Measurements from ENCODE around the gene EYS.
"Not testable (repeated sequence)": the region's sequence is repeated elsewhere in the genome, so short reads cannot be mapped to it uniquely, and the experiment has no call there.

The EYS gene

GRCh38 chr6:63928613-63929012 lies 1778.4 kb downstream of the EYS start:
- DNase-seq: no peak

- peak in 1 of 2 experiments; percentile 45 for DNase-seq
Observed at GRCh38 chr6:63926950-63927927, 1779.8 kb downstream of the EYS start.

- DNase-seq: no peak
Observed at GRCh38 chr6:63926258-63926780, 1780.7 kb downstream of the EYS start.

GRCh38 chr6:63923139-63923739 lies 1783.8 kb downstream of the EYS start:
- peak in 1 of 2 experiments; percentile 46 for DNase-seq

GRCh38 chr6:63919556-63920110 lies 1787.4 kb downstream of the EYS start:
- no peak for DNase-seq

- DNase-seq: no peak
Observed at GRCh38 chr6:63912887-63913286, 1794.1 kb downstream of the EYS start.

GRCh38 chr6:63910863-63911551 lies 1796.0 kb downstream of the EYS start:
- no peak for DNase-seq

- no peak for DNase-seq
Observed at GRCh38 chr6:63904650-63905248, 1802.3 kb downstream of the EYS start.

GRCh38 chr6:63899550-63899949 lies 1807.5 kb downstream of the EYS start:
- no peak for DNase-seq

- no peak for DNase-seq
Observed at GRCh38 chr6:63897952-63898351, 1809.1 kb downstream of the EYS start.

GRCh38 chr6:63897459-63897858 lies 1809.6 kb downstream of the EYS start:
- no peak for DNase-seq

GRCh38 chr6:63888416-63888815 lies 1818.6 kb downstream of the EYS start:
- DNase-seq: no peak

- DNase-seq: not testable (repeated sequence)
Observed at GRCh38 chr6:63887804-63888203, 1819.2 kb downstream of the EYS start.

GRCh38 chr6:63887002-63887751 lies 1819.8 kb downstream of the EYS start:
- no peak for DNase-seq

GRCh38 chr6:63886341-63886740 lies 1820.7 kb downstream of the EYS start:
- DNase-seq: no peak

GRCh38 chr6:63883597-63883996 lies 1823.4 kb downstream of the EYS start:
- DNase-seq: no peak

GRCh38 chr6:63882208-63882607 lies 1824.8 kb downstream of the EYS start:
- DNase-seq: no peak

- DNase-seq: no peak
Observed at GRCh38 chr6:63881791-63882190, 1825.2 kb downstream of the EYS start.

GRCh38 chr6:63872233-63872632 lies 1834.8 kb downstream of the EYS start:
- DNase-seq: no peak

- no peak for DNase-seq
Observed at GRCh38 chr6:63868351-63868750, 1838.7 kb downstream of the EYS start.

- DNase-seq: peak in 1 of 2 experiments; percentile 22
Observed at GRCh38 chr6:63864671-63865318, 1842.2 kb downstream of the EYS start.

Data from NCI-H524 (cell line).